ENCODE measurements around the gene OR7D2. TPM values are rescaled to one million over a fixed set of nuclear protein-coding genes. Genes with fewer than 3 reads are reported as not detected.

The OR7D2 gene
- total RNA-seq, 1 experiment from 2014 or later: not detected

GRCh38 chr19:9156304-9156703, 22.5 kb upstream of the OR7D2 start:
- peaks cover 30% of the 10 kb centered on the region; the same call in 1 of the 2 replicates for H3K9me3 ChIP-seq (ENCODE audit: control insufficient read depth, insufficient read depth, low read depth, low read length)
- H3K27ac ChIP-seq (ENCODE audit: low read length): no peak overlapping the region
- H3K4me3 ChIP-seq (ENCODE audit: low read depth in 2 of 2, low read length in 2 of 2): no peak overlapping the region
- BruUV-seq (replicated peaks): no TSS peak
- no peak for TF ChIP-seq POLR2AphosphoS5 (IDR thresholded peaks at IDR 0.05; ENCODE audit: low read depth, low read length)
- TF ChIP-seq TCF7L2 (IDR thresholded peaks at IDR 0.05; ENCODE audit: low read depth, low read length): no peak
- no peak for TF ChIP-seq SIN3A (IDR thresholded peaks at IDR 0.05; ENCODE audit: borderline replicate concordance, insufficient read depth, low read depth, low read length)
- no peak for TF ChIP-seq CTCF (IDR thresholded peaks at IDR 0.05)
- no peak for TF ChIP-seq REST (IDR thresholded peaks at IDR 0.05; ENCODE audit: insufficient read depth in 1 of 2, low read depth in 2 of 2, low read length in 1 of 2)
- H3K4me1 ChIP-seq (ENCODE audit: control insufficient read depth, insufficient read depth, low read length): no peaks in the 10 kb centered on the region
- intact Hi-C loops (cut with micrococcal nuclease; ENCODE audit: unreplicated experiment): no loop called here
- ChIA-PET POLR2A (no interaction called here), CTCF (no interaction called here)
- in situ Hi-C loops (cut with HindIII; ENCODE audit: low pct_unique_long_range_greater_than_20kb, low sequenced_read_pairs): no loop called here
- no peak for ATAC-seq
- H3K36me3 ChIP-seq (ENCODE audit: control insufficient read depth, insufficient read depth, low read length): peaks cover 15% of the 10 kb centered on the region
- no peak for DNase-seq (ENCODE audit: low read depth, low spot score)
- no peaks in the 10 kb centered on the region for H3K27me3 ChIP-seq (ENCODE audit: control insufficient read depth, insufficient read depth, low read length)

- BruUV-seq (replicated peaks): no TSS peak
- H3K4me1 ChIP-seq (ENCODE audit: control insufficient read depth, insufficient read depth, low read length): no peaks in the 10 kb centered on the region
- in situ Hi-C loops (cut with HindIII; ENCODE audit: low pct_unique_long_range_greater_than_20kb, low sequenced_read_pairs) (no loop called here), intact Hi-C loops (cut with micrococcal nuclease; ENCODE audit: unreplicated experiment) (no loop called here)
- H3K27me3 ChIP-seq (ENCODE audit: control insufficient read depth, insufficient read depth, low read length): no peaks in the 10 kb centered on the region
- DNase-seq (ENCODE audit: low read depth, low spot score) (no peak), ATAC-seq (no peak)
- H3K36me3 ChIP-seq (ENCODE audit: control insufficient read depth, insufficient read depth, low read length): peaks cover 23% of the 10 kb centered on the region
- ChIA-PET POLR2A (no interaction called here), CTCF (no interaction called here)
- H3K9me3 ChIP-seq (ENCODE audit: control insufficient read depth, insufficient read depth, low read depth, low read length): peaks cover 19% of the 10 kb centered on the region; the same call in 1 of the 2 replicates
- H3K27ac ChIP-seq (ENCODE audit: low read length): no peak overlapping the region
- H3K4me3 ChIP-seq (ENCODE audit: low read depth in 2 of 2, low read length in 2 of 2): no peak overlapping the region
- TF ChIP-seq SIN3A (IDR thresholded peaks at IDR 0.05; ENCODE audit: borderline replicate concordance, insufficient read depth, low read depth, low read length) (no peak), REST (IDR thresholded peaks at IDR 0.05; ENCODE audit: insufficient read depth in 1 of 2, low read depth in 2 of 2, low read length in 1 of 2) (no peak)
Observed at GRCh38 chr19:9159891-9160290, 18.9 kb upstream of the OR7D2 start.

Measured in Panc1 (cell line).